DND-41 (cell line): ENCODE data around the gene AK1.

Experiments
- ATAC-seq: fragments of 200-7000 bp; cut with Tn5 transposase; 3 replicates; pipeline ENCODE4 v1.9.1; 2021; ENCODE audit warnings: low read depth; ENCODE audit not compliant: insufficient read depth
- DNase-seq: peaks from one replicate; pipeline ENCODE4 v3.0.0-alpha.2; 2020
- H2AFZ ChIP-seq: 2 replicates; pipeline ENCODE4 v1.6.0; 2012; ENCODE audit warnings: low read depth, low read length
- H3K27ac ChIP-seq: 2 replicates; pipeline ENCODE4 v1.5.1; 2012; ENCODE audit warnings: low read length, inconsistent platforms
- H3K27me3 ChIP-seq: fragments of 200-600 bp; sonication (generic); 2 replicates; pipeline ENCODE4 v1.6.0; 2012; ENCODE audit warnings: low read length, mild to moderate bottlenecking, inconsistent platforms; ENCODE audit not compliant: insufficient read depth, poor library complexity
- H3K36me3 ChIP-seq: 2 replicates; pipeline ENCODE4 v1.5.1; 2012; ENCODE audit warnings: low read length, inconsistent platforms; ENCODE audit not compliant: insufficient read depth
- H3K4me1 ChIP-seq: 2 replicates; pipeline ENCODE4 v1.5.1; 2012; ENCODE audit warnings: mild to moderate bottlenecking, low read length; ENCODE audit not compliant: insufficient read depth
- H3K4me2 ChIP-seq: 2 replicates; pipeline ENCODE4 v1.6.0; 2012; ENCODE audit warnings: mild to moderate bottlenecking, moderate library complexity, low read length, inconsistent platforms; ENCODE audit not compliant: insufficient read depth
- H3K4me3 ChIP-seq, 2 experiments: fragments of 200-600 bp in 1 of 2; shearing (Covaris generic) in 1 of 2; 2 replicates each; pipeline ENCODE4 v1.5.1; 2012 to 2016; ENCODE audit warnings: inconsistent platforms in 2 of 2, low read length in 2 of 2, mild to moderate bottlenecking in 2 of 2, low read depth in 1 of 2, moderate library complexity in 1 of 2
- H3K79me2 ChIP-seq: 2 replicates; pipeline ENCODE4 v1.6.0; 2012; ENCODE audit warnings: low read length, inconsistent platforms; ENCODE audit not compliant: insufficient read depth
- H3K9ac ChIP-seq: 2 replicates; pipeline ENCODE4 v1.6.0; 2012; ENCODE audit warnings: low read depth, mild to moderate bottlenecking, inconsistent platforms, low read length, moderate library complexity
- H3K9me3 ChIP-seq: 2 replicates; pipeline ENCODE4 v1.5.1; 2012; ENCODE audit warnings: low read length, moderate library complexity, mild to moderate bottlenecking, inconsistent platforms; ENCODE audit not compliant: insufficient read depth, severe bottlenecking
- H4K20me1 ChIP-seq: 2 replicates; pipeline ENCODE4 v1.6.0; 2012; ENCODE audit warnings: low read length; ENCODE audit not compliant: insufficient read depth
- EZH2 ChIP-seq: IDR thresholded peaks from 3 replicates; pipeline ENCODE4 v1.6.1; 2012; ENCODE audit warnings: borderline replicate concordance, low read depth, mild to moderate bottlenecking, moderate library complexity, low read length, inconsistent platforms; ENCODE audit not compliant: severe bottlenecking
- TF ChIP-seq, protein P1 (sequence below): IDR thresholded peaks from 2 replicates; pipeline ENCODE4 v1.5.1; 2012; ENCODE audit warnings: borderline replicate concordance, low read length, moderate library complexity, mild to moderate bottlenecking; ENCODE audit not compliant: poor library complexity, severe bottlenecking; ENCODE audit errors: extremely low read depth

AK1 gene

DNA sequence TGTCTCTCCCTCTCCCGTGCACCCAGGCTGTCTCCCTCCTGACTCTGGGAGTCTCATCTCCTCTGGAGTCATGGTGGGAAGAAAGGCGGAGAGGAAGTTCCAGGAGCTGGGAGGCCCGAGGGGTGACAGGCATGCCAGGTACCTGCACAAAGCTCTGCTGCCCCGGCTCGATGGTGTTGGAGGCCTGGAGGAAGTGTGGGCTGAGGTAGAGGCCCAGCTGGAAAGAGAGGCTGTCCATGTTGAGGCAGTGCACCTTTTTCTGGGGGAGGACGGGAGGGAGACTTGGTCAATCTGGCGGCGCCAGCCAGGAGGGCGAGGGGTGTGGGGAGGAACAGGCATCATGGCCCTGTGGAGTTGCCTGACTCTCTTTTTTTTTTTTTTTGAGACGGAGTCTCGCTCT is 58.9 kb downstream of the AK1 start:
- H3K79me2 ChIP-seq: no peaks in the 10 kb centered on the region
- H3K27me3 ChIP-seq: no peaks in the 10 kb centered on the region
- no peak overlapping the region for H3K4me2 ChIP-seq
- no peak overlapping the region for H2AFZ ChIP-seq
- H3K9ac ChIP-seq: no peak overlapping the region
- H3K36me3 ChIP-seq: peaks cover 32% of the 10 kb centered on the region
- no peak overlapping the region for H3K4me3 ChIP-seq
- H3K4me1 ChIP-seq: no peaks in the 10 kb centered on the region
- H3K9me3 ChIP-seq: no peaks in the 10 kb centered on the region
- H4K20me1 ChIP-seq: no peaks in the 10 kb centered on the region; the same call in 1 of the 2 replicates
- H3K27ac ChIP-seq: no peak overlapping the region
- DNase-seq (no peak), ATAC-seq (no peak)
- TF ChIP-seq, protein P1, sequence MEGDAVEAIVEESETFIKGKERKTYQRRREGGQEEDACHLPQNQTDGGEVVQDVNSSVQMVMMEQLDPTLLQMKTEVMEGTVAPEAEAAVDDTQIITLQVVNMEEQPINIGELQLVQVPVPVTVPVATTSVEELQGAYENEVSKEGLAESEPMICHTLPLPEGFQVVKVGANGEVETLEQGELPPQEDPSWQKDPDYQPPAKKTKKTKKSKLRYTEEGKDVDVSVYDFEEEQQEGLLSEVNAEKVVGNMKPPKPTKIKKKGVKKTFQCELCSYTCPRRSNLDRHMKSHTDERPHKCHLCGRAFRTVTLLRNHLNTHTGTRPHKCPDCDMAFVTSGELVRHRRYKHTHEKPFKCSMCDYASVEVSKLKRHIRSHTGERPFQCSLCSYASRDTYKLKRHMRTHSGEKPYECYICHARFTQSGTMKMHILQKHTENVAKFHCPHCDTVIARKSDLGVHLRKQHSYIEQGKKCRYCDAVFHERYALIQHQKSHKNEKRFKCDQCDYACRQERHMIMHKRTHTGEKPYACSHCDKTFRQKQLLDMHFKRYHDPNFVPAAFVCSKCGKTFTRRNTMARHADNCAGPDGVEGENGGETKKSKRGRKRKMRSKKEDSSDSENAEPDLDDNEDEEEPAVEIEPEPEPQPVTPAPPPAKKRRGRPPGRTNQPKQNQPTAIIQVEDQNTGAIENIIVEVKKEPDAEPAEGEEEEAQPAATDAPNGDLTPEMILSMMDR: no peak
- TF ChIP-seq EZH2: no peak

DNA sequence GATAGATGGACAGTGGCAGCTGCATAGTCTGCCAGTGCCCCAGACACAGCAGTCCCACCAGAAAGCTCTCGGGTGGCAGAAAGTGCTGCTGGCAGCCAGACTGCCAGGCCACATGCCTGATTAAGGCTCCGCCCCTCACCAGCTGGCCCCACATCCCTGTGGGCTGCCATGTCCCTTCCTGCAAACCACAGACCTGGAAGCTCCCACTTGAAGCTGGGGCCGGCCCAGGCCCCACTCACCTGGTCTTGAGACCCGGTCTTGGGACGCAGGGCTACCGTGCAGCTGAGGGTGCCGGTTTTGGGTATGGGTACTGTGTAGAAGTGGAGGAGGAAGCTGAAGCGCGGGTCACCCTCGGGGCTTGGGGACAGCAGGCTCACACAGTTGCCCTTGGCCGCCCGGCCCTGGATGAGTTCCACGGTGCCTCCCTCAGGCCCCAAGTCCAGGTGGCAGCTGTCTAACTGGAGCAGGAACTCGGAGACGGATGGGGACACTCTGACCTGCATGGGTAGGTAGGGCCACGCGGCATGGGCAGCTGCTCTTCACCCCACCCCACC is 59.5 kb downstream of the AK1 start:
- H3K27me3 ChIP-seq: no peaks in the 10 kb centered on the region
- H3K9me3 ChIP-seq: no peaks in the 10 kb centered on the region
- no peak overlapping the region for H3K4me3 ChIP-seq
- no peak overlapping the region for H3K9ac ChIP-seq
- ATAC-seq (peak; percentile 9; the same call in 2 of the 3 replicates), DNase-seq (no peak)
- no peak overlapping the region for H3K4me2 ChIP-seq
- no peaks in the 10 kb centered on the region for H3K4me1 ChIP-seq
- H2AFZ ChIP-seq: no peak overlapping the region
- no peak overlapping the region for H3K27ac ChIP-seq
- peaks cover 39% of the 10 kb centered on the region for H3K36me3 ChIP-seq
- H4K20me1 ChIP-seq: no peaks in the 10 kb centered on the region; the same call in 1 of the 2 replicates
- H3K79me2 ChIP-seq: no peaks in the 10 kb centered on the region
- no peak for TF ChIP-seq EZH2
- TF ChIP-seq, protein P1: no peak

DNA sequence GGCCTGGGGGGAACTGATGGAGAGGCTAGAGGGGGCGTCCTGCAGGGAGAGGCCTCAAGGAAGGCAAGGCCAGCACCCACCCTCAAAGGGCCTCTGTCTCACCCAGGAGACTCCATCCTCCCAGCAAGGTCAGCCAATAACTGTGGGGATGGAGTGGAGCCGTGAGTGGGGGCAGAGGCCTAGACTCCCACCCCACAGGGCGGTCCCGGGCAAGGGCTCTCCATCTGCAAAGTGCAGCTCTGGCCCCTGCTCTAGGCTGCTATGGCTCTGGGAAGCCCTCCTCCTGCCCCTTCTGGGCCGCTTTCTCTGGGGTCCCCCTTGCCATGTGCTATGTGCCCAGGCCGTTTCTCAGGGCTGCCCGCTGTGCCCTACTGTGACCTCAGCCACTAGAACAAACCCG is 60.7 kb downstream of the AK1 start:
- Histone ChIP-seq H3K27me3 (no peaks in the 10 kb centered on the region), H4K20me1 (no peaks in the 10 kb centered on the region; the same call in 1 of the 2 replicates), H3K9ac (no peak overlapping the region), H3K4me2 (no peak overlapping the region), H3K9me3 (no peaks in the 10 kb centered on the region), H3K36me3 (peaks cover 47% of the 10 kb centered on the region), H3K4me1 (no peaks in the 10 kb centered on the region), H2AFZ (no peak overlapping the region), H3K79me2 (no peaks in the 10 kb centered on the region), H3K27ac (no peak overlapping the region), H3K4me3 (no peak overlapping the region)
- DNase-seq: no peak
- 0 out of 3 replicates have a peak, but pooled peaks have one; percentile 7 for ATAC-seq
- no peak for TF ChIP-seq EZH2
